Left colon (tissue), 2 donors: ENCODE data around the gene THBS2. TPM values are rescaled to one million over a fixed set of nuclear protein-coding genes. Genes with fewer than 3 reads are reported as not detected.
"Not testable (repeated sequence)": the region's sequence is repeated elsewhere in the genome, so short reads cannot be mapped to it uniquely, and the experiment has no call there.

Source experiments
- ATAC-seq: fragments of 200-7000 bp; cut with Tn5 transposase; one replicate; pipeline ENCODE4 v1.9.1; 2020; ENCODE audit warnings: mild to moderate bottlenecking, moderate library complexity
- DNase-seq, 2 donors: peaks; one replicate each; pipeline ENCODE4 v3.0.0-alpha.2; 2020
- intact Hi-C, 2 donors: fragments of 100-400 bp; cut with DNase I in 1 of 2; cut with micrococcal nuclease in 1 of 2; formaldehyde crosslinking; loops; one replicate each; pipeline versions ENCODE4 v1.11.2 to v1.14.0; 2022; cut with DNase I, micrococcal nuclease
- total RNA-seq, 2 donors: library from RNA; stranded (reverse); fragmentation: NEBNext Ultra II Directional; extraction: Animal tissue kit (Norgen Biotek cat#: 25700); gene quantifications; one replicate each; pipeline ENCODE4 v1.2.1, GENCODE V29; 2021
- donor health status: DM: no; HTN: no; CAD: no.
- donor health status: DM: yes; HTN: yes; CAD: no.

THBS2 gene
- total RNA-seq, 2 donors from 2014 or later = 5.0 to 13.6 TPM

DNA sequence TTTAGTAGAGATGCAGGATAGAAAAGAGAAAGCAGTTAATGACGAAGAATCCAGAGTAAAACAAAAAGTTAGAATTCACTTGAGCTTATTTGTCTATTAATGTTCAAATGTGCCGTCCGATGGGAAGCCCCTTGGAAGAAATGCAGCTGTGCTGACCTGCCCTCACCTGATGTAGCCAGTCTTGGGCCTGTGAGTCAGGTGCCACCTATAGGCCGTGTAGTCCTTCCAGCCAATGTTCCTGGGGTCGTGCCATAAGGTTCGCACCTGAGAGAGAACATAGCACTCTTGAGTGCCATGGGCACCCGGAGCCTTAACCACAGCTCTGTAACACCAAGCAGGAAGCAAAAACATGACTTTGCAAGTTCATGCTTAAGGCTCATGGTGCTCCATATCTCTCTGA, 32.4 kb downstream of the THBS2 start:
- ATAC-seq (no peak), DNase-seq (no peak)
- intact Hi-C loops = no loop called here

DNA sequence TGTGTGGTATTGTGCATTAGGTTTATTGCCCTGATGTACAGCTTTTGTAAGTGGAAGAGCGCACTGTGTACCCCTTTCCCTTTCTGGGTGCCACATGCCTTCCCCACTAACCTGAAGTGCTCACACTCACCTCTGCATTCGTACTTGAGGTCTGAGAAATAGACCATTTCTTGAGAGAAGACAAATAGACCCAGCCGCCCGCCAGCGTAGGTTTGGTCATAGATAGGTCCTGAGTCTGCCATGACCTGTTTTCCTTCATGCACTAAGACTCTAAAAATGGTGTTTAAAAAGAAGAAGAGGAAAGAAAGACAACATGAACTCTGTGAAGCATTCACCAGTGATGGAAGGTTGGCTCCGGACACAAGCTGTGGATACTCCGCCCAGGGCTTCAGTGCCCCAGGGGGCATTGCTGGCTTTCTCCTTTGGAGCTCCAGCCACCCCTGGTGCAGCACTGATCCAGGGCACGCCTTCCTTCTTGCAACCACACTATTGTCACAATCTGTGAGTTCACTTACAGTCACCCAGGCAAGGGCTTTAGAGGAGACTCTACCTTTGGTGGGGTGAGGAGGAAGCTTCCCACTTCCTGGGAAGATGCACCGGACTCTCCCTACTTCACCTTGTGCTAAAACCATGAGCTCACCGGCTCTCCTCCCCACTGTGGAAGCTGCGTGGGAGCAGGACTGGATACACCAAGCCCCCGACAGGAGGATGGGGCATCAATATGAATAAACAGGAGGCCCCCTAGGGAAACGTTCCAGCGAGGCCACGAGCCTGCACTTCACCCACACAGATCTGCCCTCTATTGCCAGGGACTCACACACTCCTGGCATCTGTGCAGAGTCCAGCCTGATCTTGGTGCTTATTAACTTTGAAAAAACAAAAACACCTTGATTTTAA, 33.3 kb downstream of the THBS2 start:
- DNase-seq (no peak), ATAC-seq (no peak)
- intact Hi-C loops = no loop called here

DNA sequence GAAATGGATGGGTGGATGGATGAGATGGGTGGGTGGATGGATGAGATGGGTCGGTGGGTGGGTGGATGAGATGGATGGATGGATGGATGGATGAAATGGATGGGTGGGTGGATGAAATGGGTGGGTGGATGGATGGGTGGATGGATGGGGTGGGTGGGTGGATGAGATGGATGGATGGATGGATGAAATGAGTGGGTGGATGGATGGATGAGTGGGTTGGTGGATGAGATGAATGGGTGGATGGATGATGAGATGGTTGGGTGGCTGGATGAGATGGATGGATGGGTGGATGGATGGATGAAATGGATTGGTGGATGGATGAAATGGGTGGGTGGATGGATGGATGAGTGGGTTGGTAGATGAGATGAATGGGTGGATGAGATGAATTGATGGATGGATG, 35.7 kb downstream of the THBS2 start:
- intact Hi-C loops = no loop called here
- no peak for DNase-seq
- no peak for ATAC-seq

DNA sequence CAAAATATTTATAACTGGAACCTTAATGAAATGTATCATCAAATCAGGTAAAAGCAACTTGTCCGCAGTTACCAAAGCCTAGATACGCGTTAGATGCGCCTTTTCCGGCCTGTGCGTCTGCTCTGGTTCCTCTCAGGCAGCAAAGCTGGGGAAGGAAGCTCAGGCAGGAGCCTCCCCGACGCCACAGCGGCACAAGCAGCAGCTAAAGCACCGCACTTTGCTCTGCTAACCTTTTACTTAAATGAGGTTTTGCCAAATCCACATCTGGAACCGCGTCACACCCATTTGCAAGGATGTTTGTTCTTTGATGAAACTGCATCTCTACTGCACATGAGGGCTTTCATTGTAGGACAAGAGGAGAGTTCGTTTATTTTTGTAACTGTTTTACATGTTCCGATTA, 36.8 kb downstream of the THBS2 start:
- DNase-seq (no peak), ATAC-seq (no peak)
- intact Hi-C loops = no loop called here

DNA sequence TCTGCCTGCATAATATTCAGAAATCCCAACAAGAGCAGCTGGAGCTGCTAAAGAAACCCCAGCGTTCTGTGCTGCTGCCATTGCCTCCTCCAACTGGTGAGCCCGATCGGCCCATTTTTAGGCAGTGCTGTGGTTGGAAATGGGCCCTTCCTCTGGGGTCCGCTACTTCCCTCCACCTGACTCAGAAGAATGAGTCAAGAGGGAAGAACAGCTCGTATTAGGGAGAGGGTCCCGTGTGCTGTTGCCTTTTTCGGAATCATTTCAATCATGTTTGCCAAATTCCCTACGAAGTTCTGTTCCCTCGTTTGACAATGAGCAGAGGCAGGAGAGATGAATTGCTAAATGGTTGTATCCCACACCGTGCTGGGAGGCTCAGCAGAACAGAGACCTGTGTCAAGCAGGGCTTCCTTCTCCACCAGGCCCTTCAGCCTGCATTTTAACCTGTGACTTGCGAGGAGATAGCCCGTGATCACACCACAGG, 38.4 kb downstream of the THBS2 start:
- DNase-seq (no peak), ATAC-seq (no peak)
- intact Hi-C loops = no loop called here

DNA sequence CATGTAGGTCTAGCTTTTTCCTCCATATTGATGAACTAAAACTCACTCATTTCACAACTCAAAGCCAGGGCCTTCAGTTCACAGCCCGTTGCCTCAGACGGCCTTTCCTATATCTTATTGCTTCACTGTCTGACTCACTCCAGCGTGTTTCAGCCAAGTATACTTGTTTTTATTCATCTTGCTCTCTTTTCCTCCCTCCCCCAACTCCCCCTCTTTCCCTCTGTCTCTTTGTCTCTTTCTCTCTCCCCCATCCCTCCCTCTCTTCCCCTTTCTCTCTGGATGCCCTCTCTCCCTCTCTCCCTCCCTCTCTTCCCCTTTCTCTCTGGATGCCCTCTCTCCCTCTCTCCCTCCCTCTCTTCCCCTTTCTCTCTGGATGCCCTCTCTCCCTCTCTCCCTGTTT, 38.9 kb downstream of the THBS2 start:
- DNase-seq, ATAC-seq, intact Hi-C loops: not testable (repeated sequence)

DNA sequence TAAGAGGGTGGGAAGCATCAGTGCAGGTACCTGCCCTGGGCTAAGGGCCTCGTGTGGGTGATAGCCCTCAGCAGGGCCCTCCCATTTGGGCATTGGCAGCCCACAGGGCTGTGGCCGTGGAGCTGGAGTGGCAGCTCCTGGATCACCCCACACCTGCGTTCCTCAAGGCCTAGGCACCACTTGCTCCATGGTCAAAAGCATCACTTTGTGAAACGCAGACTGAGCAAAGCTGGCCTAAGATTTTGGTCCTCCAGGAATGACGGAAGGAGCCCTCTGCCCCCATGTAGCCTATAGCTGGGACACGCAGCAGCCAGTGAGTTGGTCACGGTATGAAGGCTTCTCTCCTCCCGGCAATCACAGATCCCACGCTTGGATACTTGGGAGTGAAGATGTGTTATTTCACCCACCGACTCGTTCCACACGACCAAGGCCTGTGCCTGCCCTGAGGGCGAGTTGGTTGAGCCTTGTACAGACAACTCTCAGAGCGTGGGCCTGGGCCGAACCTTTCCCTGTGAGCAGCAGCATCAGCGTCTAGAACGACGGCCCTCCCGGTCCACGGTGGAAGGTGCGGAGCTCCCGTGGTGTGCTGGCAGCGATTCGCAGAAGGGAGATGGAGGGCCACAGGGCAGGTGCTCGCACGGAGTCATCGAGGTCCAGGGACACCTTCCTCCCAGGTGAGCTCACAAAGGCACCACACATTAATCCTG, 39.7 kb downstream of the THBS2 start:
- intact Hi-C loops = no loop called here
- DNase-seq (peak in 1 of 2 donors; percentile 30), ATAC-seq (no peak)

DNA sequence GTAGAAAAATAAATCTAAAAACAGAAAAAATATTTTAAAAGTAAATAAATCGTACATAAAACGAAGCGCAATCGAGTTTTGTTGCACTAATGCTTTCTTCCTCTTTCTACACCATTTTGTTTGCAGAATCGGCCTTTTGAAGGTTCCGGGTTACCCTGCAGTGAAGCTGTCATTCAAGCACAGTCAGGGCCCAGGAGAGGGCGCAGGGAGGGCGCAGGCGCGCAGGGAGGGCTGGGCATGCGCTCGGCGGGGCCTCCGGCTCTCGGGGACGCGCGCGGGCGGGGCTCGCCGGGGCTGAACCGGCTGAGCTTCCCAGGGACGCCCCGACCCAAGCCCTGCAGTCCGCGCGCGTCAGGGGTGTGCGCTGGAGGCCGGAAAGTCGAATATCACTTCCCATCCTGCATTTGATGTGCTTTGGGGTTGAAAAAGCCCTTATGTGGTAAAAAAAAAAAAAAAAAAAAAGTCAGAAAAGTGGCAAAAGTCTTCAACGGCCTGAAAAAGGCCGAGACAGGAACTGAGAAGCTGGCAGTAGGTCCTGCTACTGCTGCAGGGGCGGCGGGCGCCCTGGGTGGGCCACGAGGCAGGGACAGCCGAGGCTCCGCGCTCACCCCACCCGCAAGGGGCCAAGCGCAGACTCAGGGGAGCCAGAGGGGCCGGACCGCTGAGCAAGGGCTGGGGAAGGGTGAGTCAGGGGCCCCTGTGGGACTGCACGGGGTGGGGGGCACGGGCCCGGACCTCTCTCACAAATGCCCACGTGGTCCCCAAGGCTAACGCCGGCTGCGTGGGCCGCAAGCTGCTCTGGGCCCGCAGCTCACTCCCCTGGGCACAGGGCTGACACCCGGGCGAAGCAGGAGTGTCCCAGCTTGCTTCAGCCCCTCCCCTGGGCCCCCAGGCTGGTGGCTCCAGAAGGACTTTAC, 40.5 kb downstream of the THBS2 start:
- intact Hi-C loops = no loop called here
- DNase-seq = peak; percentile 93
- ATAC-seq = peak; percentile 100

DNA sequence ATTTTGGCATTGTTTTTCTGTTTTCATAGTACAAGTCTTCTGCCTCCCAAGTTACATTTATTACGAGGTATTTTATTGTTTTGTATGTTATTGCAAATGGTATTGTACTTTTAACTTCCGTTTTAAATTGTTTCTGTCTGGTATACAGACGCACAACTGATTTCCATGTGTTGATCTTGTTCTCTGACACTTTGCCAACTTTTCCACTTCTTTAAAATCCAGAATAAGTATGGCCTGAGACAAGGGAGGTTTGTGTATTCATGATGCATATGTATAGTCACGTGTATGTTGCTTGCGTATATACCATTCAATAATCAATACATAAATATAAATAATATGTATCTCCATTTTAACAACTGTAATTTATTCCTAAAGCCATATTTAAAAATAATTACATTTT, 41.2 kb downstream of the THBS2 start:
- ATAC-seq = peak; percentile 18

DNA sequence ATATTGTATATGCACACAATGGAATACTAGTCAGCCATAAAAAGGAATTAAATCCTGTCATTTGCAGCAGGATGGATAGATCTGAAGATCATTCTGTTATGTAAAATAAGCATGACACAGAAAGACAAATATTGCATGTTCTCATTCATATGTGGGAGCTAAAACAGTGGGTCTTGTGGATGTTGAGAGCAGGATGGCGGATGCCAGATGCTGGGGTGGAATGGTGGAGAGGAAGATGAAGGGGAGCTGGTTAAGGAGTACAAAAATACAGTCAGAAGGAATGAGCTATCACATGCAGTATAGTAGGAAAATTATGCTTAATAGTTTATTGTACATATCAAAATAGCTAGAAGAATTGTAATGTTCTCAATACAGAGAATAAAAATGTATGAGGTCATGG, 41.8 kb downstream of the THBS2 start:
- DNase-seq (no peak), ATAC-seq (no peak)
- intact Hi-C loops = no loop called here

More for the DNA sequence above, 41.2 kb downstream of the THBS2 start:
- no peak for DNase-seq
- intact Hi-C loops = no loop called here

DNA sequence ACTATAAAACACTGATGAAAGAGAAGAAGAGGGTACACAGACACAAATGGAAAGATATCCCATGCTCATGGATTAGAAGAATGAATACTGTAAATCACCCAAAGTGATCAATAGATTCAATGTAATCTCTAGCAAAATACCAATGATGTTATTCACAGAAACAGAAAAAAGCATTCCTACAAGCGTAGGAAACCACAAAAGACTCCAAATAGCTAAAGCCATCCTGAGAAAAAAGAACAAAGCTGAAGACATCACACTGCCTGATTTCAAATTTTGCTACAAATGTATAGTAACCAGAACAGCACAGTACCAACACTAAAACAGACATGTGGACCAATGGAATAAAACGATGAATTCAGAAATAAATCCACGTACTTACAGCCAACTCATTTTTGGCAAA, 43.0 kb downstream of the THBS2 start:
- intact Hi-C loops = no loop called here
- DNase-seq (no peak), ATAC-seq (no peak)

DNA sequence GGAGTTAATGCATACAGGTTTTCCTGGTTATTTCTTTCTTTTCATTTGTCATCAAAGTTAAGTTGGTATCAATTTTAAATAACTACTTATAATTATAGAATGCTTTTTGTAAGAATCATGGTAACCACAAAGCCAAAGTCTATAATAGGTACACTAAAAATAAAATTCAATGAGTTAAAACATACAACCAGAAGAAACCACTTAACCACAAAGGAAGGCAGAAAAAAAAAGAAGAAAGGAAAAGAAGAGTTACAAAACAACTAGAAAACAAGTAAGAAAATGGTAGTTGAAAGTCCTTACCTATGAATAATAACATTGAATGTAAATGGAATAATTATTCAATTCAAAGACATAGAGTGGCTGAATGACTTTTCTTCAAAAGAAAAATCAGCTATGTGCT, 45.6 kb downstream of the THBS2 start:
- ATAC-seq (no peak), DNase-seq (no peak)
- intact Hi-C loops = no loop called here

DNA sequence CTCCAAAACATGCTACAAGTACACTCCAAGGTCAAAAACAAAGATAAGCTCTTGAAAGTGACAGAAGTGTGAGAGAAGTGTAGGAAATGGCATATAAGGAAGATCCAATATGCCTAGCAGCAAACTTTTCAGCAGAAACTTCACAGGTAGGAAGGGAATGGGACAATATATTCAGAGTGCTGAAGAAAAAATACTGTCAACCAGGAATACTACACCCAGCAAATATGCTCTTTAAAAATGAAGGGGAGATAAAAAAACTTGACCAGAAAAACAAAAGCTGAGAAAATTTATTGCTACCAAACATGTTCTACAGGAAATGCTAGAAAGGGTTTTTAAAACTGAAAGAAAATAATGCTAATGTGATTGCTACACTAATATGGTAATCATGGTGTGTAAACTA, 46.2 kb downstream of the THBS2 start:
- ATAC-seq (no peak), DNase-seq (no peak)
- intact Hi-C loops = no loop called here

DNA sequence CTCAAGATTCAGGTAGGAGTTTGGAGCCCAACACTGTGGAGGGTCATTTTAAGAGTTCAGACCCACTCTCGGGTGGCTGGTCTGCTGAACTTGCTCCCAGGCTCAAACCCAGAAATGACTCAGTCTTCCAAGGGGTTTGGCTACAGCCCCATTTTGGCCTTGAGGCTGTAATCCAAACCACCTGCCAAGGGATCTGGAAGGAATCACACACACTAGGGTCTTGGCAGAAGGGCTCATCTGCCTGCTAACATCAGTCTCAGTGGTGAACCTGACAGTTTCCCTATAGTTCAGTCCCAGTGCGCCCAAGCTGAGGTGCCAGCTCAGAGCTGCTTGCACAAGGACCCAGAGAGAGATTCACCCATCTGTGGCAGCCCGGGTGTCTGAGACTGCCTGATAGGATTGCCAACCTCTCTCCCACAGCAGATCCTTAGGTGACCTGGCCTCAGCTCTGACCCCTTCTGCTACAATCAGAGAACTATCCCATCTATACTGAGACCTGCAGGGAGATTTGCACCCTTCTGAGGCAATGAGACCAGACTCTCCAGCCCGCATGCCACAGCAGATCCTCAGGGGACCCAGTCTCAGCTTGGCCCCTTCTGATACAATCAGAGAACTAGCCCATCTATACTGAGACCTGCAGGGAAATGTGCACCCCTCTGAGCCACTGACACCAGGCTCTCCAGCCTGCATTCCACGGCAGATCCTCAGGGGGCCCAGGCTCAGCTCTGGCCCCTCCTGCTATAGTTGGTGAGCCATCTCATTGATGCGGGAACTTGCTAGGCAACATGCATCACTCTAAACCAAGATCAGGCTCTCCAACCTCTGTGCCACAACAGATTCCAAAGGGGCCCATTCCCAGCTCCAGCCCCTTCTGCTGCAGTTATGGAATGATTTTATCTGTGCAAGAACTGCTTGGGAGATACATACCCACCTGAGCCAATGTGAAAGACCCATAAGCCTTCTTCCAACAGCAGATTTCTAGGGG, 48.2 kb downstream of the THBS2 start:
- no peak for DNase-seq
- ATAC-seq = no peak
- intact Hi-C loops = no loop called here

DNA sequence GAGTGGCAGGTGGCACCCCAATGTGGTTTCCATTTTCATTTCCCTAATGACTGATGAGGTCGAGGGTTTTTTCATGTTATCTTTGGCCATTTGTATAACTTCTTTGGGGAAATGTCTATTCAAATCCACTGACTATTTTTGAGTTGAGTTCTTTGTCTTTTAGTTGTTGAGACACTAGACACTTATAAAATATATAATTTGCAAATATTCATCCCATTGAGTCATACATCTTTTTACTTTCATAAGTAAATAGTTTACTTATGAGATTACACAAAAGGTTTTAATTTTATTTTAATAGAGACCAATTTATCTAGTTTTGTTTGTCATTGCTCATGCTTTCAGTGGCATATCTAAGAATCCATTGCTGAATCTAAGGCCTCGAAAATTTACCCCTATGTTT, 49.5 kb downstream of the THBS2 start:
- DNase-seq (no peak), ATAC-seq (no peak)
- intact Hi-C loops = no loop called here

DNA sequence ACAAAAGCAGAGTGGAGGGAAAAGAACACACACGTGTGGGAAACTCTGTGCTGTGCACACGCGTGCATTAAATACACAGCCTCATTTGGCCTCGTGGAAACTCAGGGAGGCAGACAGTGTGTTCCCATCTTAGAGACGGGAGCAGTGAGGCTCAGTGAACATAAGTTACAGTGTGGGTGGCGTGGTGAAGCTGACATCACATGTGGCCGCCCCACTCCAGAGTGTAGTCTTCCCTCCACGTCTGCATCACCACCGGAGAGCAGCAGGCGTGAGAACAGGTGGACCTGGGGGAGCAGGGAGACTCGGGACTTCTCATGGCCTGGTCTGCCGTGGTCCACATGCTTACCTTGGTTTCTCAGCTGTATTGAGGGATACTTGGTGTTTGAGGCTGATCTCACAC, 51.7 kb downstream of the THBS2 start:
- DNase-seq = no peak
- ATAC-seq = no peak
- intact Hi-C loops = no loop called here

DNA sequence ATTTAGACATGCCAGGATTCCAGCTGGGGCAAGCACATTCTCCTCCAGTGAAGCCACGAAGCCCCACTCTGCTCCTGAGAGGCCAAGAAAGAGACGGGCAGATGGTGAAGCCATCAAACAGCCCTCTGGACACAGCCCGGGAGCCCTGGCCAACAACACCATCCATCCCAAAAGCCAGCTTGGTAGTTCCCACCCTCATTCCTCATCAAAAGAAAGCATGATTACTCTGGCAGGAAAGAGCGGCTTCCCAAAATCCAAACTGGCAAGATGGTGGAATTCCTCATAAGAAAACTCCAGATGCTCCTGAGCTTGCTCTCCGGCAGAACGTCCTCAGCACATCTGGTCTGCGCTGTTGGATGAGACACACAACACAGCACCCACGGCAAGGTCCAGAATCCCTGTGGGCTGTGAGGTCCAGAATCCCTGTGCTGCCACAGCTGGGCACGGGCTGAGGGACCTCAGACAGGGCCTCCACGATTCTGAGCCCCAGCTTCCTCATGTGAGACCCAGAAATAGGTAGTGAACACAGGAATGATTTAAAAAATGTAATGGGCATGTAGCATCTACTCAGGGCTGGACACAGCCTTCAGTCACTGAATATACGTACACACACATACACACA, 52.6 kb downstream of the THBS2 start:
- intact Hi-C loops = no loop called here
- no peak for ATAC-seq

More for the DNA sequence above, 52.6 kb downstream of the THBS2 start:
- no peak for DNase-seq
